ENCODE data around the gene CSNK1G2.

CSNK1G2 gene

GRCh38 chr19:1945899-1946298 is 4.9 kb downstream of the CSNK1G2 start:
- no peak for DNase-seq

DNA sequence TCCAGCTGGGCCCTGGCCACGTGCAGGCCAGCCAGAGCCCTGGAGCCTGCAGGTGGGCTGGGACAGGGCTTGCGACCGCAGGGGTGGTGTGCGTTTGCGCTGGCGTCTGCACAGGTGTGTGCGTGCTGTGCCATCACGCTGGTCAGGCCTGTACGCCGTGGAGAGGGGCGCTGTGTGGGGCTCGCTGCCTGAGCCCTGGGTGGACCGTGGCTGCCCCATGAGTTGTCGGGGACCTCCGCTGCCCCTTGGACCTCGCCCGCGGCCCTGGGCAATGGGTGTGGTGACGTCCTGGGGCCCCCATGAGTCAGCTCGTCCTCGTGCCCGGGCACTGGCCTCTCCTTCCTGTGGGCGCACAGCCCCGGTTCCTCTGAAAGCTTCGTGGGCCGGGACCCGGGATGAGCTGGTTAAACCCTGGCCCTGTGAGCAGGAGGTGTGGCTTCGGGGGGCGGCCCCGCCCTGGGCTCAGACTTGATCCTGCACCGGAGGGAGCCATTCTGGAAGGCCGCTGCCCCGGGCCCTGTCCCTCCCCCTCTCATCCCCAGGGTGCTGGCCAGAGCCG is 6.8 kb downstream of the CSNK1G2 start:
- no peak for DNase-seq

DNA sequence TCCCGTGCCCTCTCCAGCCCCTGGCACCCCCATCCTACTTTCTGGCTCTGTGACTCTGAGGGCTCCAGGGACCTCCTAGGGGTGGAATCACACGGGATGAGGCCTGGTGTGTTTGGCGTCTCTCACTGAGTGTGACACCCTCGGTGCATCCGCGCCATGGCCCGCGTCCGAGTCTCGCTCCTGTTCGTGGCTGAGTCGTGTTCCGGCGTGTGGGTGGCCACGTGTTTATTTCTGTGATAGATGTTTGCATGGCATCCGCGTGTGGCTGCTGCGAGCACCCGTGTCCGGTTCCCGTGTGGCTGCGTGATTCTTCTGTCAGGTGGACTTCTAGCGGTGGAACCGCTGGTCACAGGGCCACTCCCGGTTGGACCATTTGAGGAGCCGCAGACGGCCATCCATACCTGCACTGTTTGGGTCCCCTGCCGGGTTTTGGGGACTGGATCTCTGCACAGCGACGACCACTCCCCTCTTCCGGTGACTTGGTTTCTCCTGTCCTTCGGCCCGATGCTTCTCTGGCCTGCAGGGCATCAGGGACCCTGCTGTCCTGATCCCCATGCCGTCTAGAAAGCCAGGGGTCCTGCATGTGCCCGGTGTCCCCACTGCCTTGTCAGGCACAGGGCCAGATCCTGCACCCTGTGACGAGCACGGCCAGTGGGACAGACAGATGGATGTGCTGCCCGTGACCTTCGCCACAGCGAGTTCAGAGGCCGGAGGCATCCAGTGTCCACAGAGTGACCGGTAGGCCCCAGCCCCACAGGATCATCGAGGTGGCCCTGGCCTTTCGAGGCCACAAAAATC is 8.5 kb downstream of the CSNK1G2 start:
- no peak for DNase-seq

DNA sequence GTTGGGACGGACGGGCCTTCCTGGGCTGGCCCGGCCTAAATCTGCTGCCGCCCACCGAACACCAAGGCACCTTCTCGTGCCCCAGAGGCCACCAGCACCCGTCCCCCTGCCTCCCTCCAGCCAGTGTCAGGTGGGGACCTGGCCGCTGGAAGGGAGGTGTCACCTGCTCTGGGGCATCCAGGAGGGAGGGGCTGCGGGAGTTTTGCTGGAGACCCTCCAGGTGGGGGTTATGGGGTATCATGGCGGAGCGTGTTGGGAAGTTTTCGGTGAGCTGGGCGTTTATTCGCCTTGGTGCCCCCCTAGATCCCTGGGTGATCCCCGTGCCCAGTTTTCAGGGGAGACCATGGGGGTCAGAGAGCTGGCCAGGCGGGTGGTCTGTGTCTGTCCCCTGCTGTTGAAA is 9.7 kb downstream of the CSNK1G2 start:
- no peak for DNase-seq

GRCh38 chr19:1952635-1953034 is 11.7 kb downstream of the CSNK1G2 start:
- DNase-seq: no peak

- no peak for DNase-seq
Measured at GRCh38 chr19:1953037-1953436, 12.1 kb downstream of the CSNK1G2 start.

DNA sequence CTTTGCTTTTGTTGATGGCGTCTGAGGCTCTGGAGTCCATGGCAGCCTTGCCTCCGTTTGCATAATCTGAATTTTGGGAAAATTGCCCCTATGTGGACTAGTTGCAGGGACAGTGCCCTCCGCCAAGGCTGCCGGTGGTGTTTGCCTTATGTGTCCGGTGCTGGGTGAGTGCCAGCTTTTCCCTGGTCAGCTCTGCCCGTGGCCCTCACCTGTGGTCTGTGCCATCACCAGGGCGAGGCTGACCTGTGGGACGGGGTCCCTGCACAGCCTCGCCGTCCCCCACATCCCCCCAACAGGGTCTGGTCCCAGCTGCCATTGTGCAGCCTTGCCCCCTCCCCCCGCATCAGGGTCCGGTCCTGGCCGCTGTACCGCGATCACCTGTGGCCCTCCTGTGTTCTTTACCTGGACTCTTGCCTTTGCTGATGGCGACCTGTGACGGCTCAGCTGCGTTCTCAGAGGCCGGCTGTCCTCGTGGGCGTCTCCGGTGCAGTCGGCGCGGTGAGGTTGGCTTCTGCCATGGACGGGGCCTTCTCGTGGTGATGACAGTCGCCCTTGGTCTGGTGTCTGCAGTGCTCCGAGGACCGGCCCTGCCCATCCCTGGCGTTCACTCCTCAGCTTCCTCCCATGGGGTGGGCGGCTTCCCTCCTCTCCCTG is 12.6 kb downstream of the CSNK1G2 start:
- no peak for DNase-seq

DNA sequence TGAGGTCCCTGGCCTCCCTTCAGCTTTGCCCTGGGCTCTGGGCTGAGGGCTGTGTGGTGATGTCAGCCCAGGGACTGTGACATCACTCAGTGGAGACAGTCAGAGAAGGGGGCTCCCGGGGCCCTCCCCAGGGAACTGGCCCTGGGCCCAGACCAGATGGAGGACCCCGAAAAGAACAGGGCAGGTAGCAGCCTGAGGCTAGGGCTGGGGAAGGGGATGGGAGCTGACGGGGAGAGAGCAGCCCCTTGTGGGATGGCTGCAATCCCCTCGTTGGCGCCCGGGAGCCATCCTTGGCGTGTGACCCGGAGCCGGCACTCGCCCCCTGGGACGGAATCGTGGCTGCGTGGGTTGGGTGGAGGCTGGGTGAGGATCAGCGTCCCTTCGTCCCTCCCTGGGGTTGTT is 13.6 kb downstream of the CSNK1G2 start:
- DNase-seq: no peak

- no peak for DNase-seq
Measured at GRCh38 chr19:1955171-1956121, 14.5 kb downstream of the CSNK1G2 start.

- DNase-seq: no peak
Measured at GRCh38 chr19:1956122-1956494, 15.1 kb downstream of the CSNK1G2 start.

DNA sequence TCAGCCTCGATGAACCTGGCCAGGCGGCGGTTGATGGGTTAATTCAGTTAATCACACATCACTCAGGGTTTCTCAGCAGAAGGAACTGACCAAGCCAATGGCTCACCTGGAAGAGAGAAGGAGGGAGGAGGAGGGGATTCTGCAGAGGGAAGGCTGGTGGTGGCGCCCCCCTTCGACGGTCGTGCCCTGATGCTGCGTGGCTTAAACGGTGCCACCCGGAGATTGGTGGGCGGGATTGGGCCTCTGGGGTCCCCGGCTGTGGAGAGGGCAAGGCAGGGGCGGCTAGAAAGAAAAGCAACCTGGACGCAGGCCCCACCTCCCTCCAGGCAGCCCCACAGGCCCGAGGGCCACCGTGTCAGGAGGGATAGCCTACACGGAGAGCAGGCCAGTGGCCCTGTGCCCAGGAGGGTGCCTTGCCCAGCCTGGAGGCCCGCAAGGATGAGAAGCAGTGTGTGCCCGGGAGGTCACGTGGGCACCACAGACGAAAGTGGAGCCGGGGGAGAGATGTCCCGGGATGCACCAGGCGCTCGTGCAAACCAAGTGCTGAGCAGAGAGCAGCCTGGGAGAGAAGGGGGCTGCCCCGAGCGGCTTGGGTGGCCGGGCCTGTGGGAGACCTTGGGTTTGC is 16.0 kb downstream of the CSNK1G2 start:
- no peak for DNase-seq

- no peak for DNase-seq
Measured at GRCh38 chr19:1957562-1958248, 16.7 kb downstream of the CSNK1G2 start.

- no peak for DNase-seq
Measured at GRCh38 chr19:1959928-1960589, 19.1 kb downstream of the CSNK1G2 start.

DNA sequence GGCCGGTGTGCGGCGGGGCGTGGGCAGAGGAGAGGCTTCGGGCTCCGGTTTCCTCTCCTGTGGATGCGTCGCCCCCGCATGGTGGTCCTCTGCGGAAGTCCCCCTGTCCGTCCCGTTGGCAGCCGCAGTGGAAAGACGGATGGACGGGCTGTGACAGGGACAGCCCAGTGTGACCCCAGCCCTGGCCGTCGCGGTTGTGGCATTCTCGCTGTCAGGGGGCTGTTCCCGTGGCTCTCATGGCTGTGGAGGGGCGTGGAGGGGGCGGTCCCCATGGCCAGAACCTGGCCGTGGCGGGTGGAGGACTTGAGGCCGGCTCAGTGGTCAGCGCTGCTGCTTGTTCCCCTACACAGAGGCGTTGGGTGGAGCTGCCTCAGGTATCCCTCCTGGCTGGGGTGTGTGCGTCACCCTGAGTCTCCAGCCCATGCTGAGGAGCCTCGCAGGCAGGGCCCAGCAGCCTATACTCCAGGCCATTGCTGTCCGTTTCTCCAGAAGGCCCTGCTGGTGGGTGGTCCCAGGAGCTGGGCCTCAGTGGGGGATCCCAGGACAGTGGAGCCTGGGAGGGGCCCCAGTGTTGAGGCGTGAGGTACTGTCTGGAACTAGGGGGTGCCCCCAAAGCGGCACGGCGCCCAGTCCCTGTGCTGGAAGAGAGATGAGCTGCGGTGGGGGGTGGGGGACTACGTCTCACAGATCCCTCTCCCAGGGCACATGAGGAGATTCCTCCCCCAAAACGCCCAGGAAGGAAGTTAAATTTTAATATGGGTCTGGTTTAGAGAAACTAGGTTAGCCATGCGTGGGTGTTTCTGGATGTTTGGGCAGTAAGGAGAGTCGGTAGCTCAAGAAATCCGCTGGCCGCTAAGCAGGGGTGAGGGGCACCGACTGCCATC is 20.3 kb downstream of the CSNK1G2 start:
- no peak for DNase-seq

- no peak for DNase-seq
Measured at GRCh38 chr19:1962674-1963073, 21.7 kb downstream of the CSNK1G2 start.

GRCh38 chr19:1967087-1967608 is 26.2 kb downstream of the CSNK1G2 start:
- no peak for DNase-seq

- DNase-seq: no peak
Measured at GRCh38 chr19:1968279-1969175, 27.6 kb downstream of the CSNK1G2 start.

GRCh38 chr19:1969176-1970002 is 28.4 kb downstream of the CSNK1G2 start:
- DNase-seq: no peak

All from effector CD4-positive, alpha-beta T cell (primary cell).